Measurements from ENCODE around the gene RER1. TPM values are rescaled to one million over a fixed set of nuclear protein-coding genes. Genes with fewer than 3 reads are reported as not detected.

The RER1 gene, protein sequence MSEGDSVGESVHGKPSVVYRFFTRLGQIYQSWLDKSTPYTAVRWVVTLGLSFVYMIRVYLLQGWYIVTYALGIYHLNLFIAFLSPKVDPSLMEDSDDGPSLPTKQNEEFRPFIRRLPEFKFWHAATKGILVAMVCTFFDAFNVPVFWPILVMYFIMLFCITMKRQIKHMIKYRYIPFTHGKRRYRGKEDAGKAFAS
- total RNA-seq = 100 to 1,000 TPM; 148 to 151 TPM

GRCh38 chr1:2391041-2391930, at the start of gene RER1, which contains the start of gene MORN1:
Gene RER1 (plus strand): TSS chr1:2391841. CDS start chr1:2395791, 3,950 bp downstream.
Gene MORN1 (minus strand): TSS chr1:2391554. CDS start chr1:2391533, 21 bp downstream.
- peak; percentile 98 for ATAC-seq
- no peaks in the 10 kb centered on the region for H3K27me3 Mint-ChIP-seq (ENCODE audit: low read depth)
- CTCF ChIA-PET = interaction anchor here (0.7 to 5.8 kb wide), 6 partner anchors 10 to 346 kb away, joined by 3 to 55 read pairs (median 4); partner anchors contain the start of gene FAAP20

DNA sequence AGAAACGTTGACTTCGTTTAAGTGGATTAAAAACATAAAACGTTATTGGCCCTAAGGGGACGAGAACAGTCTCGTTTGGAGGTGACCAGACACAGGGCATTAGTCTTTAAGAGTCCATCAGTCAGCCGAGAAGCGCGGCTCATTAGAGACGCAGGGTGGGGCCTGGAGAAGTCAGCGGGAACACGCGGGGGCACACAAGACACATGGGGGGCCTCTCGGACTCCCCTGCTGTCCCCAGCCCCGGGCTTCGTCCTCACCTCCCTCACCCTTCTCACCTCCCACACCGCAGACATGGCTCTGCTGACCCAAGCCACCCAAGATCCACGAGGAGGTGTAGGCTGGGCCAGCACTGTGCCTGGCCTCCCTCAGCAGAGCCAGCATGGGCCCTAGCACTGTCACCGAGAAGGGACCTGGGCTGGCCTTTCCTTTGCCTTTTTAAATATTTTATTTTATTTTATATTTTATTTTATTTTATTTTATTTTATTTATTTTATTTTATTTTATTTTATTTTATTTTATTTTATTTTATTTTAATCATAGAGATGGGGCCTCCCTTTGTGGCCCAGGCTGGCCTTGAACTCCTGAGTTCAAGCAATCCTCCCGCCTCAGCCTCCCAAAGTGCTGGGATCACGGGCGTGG, 49.1 kb upstream of the RER1 start:
- H3K36me3 Mint-ChIP-seq (ENCODE audit: low read depth) = no peaks in the 10 kb centered on the region
- no peak overlapping the region for H3K27ac Mint-ChIP-seq
- ATAC-seq = no peak
- no peaks in the 10 kb centered on the region for H3K4me1 Mint-ChIP-seq (ENCODE audit: low read depth)
- DNase-seq = no peak
- H3K4me3 Mint-ChIP-seq = no peak overlapping the region
- no peaks in the 10 kb centered on the region for H3K9me3 Mint-ChIP-seq (ENCODE audit: insufficient read depth)
- POLR2A ChIA-PET = interaction anchor here (0.5 kb wide), 1 partner anchor 11 kb away, joined by 4 read pairs; no protein-coding TSS in a partner anchor
- H3K27me3 Mint-ChIP-seq (ENCODE audit: low read depth) = no peaks in the 10 kb centered on the region
- CTCF ChIA-PET = no interaction called here

More at GRCh38 chr1:2391041-2391930, at the start of gene RER1, which contains the start of gene MORN1:
- Mint-ChIP-seq H3K9me3 (ENCODE audit: insufficient read depth) (no peaks in the 10 kb centered on the region), H3K27ac (peak within 1 kb of the TSS; percentile 92), H3K4me3 (peak within 1 kb of the TSS; percentile 92), H3K4me1 (ENCODE audit: low read depth) (peaks cover 40% of the 10 kb centered on the region), H3K36me3 (ENCODE audit: low read depth) (peaks cover 31% of the 10 kb centered on the region)
- DNase-seq = peak; percentile 99
- POLR2A ChIA-PET = interaction anchor here (0.6 to 2.9 kb wide), 17 partner anchors 9 to 202 kb away, joined by 3 to 17 read pairs (median 4); partner anchors contain the start of genes FAAP20, PEX10 and TNFRSF14

- Mint-ChIP-seq H3K4me3 (no peak overlapping the region), H3K9me3 (ENCODE audit: insufficient read depth) (no peaks in the 10 kb centered on the region), H3K36me3 (ENCODE audit: low read depth) (no peaks in the 10 kb centered on the region), H3K27ac (no peak overlapping the region), H3K27me3 (ENCODE audit: low read depth) (no peaks in the 10 kb centered on the region), H3K4me1 (ENCODE audit: low read depth) (no peaks in the 10 kb centered on the region)
- ATAC-seq = no peak
- no peak for DNase-seq
- CTCF ChIA-PET = no interaction called here
- POLR2A ChIA-PET = no interaction called here
Measured at GRCh38 chr1:2343023-2343935, 48.4 kb upstream of the RER1 start.

DNA sequence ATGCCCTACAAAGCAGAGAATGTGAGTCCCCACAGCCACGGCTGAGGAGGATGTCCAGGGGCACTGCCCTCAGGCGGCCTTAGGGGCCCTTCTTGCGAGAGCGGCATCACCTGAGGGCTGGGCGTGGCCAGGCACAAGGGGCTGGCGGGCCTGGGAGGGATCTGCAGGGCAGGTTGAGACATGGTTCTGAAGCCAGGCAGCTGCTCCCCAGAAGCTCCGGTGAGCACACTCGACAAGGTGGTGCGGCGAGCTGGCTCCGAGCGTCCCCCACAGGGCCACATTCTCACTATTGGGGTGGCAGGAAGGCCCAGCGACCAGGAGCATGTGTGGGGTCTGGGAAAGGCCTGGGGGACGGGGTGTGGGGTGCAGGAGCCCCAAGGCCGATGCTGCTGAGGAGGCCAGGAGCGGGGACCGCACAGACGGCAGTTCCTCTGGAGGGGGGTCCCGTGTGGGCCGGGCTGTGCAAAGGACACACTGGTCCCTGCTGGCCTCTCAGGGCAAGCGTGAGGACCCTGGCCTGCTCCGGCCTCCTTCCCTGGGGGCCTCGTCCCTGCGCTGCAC, 47.4 kb upstream of the RER1 start:
- Mint-ChIP-seq H3K27ac (no peak overlapping the region), H3K9me3 (ENCODE audit: insufficient read depth) (no peaks in the 10 kb centered on the region), H3K27me3 (ENCODE audit: low read depth) (no peaks in the 10 kb centered on the region), H3K4me1 (ENCODE audit: low read depth) (no peaks in the 10 kb centered on the region), H3K4me3 (no peak overlapping the region), H3K36me3 (ENCODE audit: low read depth) (no peaks in the 10 kb centered on the region)
- POLR2A ChIA-PET = no interaction called here
- DNase-seq (no peak), ATAC-seq (no peak)
- CTCF ChIA-PET = no interaction called here

- Mint-ChIP-seq H3K27ac (no peak overlapping the region), H3K9me3 (ENCODE audit: insufficient read depth) (no peaks in the 10 kb centered on the region), H3K27me3 (ENCODE audit: low read depth) (no peaks in the 10 kb centered on the region), H3K4me1 (ENCODE audit: low read depth) (no peaks in the 10 kb centered on the region), H3K4me3 (no peak overlapping the region), H3K36me3 (ENCODE audit: low read depth) (no peaks in the 10 kb centered on the region)
- ATAC-seq = no peak
- ChIA-PET CTCF (no interaction called here), POLR2A (no interaction called here)
- no peak for DNase-seq
Measured at GRCh38 chr1:2344744-2345296, 46.8 kb upstream of the RER1 start.

GRCh38 chr1:2345297-2346075, 46.2 kb upstream of the RER1 start:
- H3K4me1 Mint-ChIP-seq (ENCODE audit: low read depth) = no peaks in the 10 kb centered on the region
- no peaks in the 10 kb centered on the region for H3K36me3 Mint-ChIP-seq (ENCODE audit: low read depth)
- ChIA-PET POLR2A (no interaction called here), CTCF (no interaction called here)
- H3K27me3 Mint-ChIP-seq (ENCODE audit: low read depth) = no peaks in the 10 kb centered on the region
- no peaks in the 10 kb centered on the region for H3K9me3 Mint-ChIP-seq (ENCODE audit: insufficient read depth)
- ATAC-seq (no peak), DNase-seq (no peak)
- no peak overlapping the region for H3K4me3 Mint-ChIP-seq
- H3K27ac Mint-ChIP-seq = no peak overlapping the region

DNA sequence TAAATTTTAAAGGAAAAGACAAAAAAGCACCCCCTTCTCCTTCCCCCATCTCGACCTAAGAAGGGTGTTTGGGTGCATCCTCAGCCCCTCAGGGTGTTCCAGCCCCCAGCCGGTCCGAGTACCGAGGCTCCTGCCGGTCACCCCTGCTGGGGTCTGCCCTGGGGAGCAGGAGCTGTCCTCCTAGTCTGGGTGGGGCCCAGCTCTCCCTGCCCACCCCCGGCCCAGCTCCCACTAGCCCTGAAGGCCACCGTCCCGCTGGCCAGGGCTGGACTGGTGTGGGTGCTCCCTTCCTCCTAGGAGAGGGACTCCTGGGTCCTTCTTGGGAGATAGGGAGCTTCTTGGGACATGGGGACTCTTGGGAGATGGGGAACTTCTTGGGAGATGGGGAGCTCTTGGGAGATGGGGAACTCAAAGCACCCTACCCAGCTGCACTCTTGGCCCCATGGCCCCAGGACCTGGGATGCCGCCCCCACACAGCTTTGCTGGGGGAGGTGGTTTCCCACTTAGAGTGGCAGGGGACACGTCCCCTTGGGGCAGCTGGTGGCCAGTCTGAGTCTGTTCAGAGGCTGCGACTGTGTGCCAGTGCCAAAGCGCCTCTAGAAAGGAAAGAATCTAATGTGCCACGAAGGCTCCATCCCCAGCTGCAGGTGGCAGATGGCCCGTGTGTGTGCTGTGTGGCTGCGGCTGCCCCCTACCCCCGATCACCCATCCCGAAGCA, 44.8 kb upstream of the RER1 start:
- Mint-ChIP-seq H3K27ac (no peak overlapping the region), H3K4me3 (no peak overlapping the region), H3K27me3 (ENCODE audit: low read depth) (no peaks in the 10 kb centered on the region), H3K36me3 (ENCODE audit: low read depth) (no peaks in the 10 kb centered on the region), H3K4me1 (ENCODE audit: low read depth) (no peaks in the 10 kb centered on the region), H3K9me3 (ENCODE audit: insufficient read depth) (no peaks in the 10 kb centered on the region)
- no peak for DNase-seq
- POLR2A ChIA-PET = no interaction called here
- CTCF ChIA-PET = interaction anchor here (0.7 kb wide), 1 partner anchor 152 kb away, joined by 3 read pairs; the partner anchor contains the start of gene FAAP20
- no peak for ATAC-seq

DNA sequence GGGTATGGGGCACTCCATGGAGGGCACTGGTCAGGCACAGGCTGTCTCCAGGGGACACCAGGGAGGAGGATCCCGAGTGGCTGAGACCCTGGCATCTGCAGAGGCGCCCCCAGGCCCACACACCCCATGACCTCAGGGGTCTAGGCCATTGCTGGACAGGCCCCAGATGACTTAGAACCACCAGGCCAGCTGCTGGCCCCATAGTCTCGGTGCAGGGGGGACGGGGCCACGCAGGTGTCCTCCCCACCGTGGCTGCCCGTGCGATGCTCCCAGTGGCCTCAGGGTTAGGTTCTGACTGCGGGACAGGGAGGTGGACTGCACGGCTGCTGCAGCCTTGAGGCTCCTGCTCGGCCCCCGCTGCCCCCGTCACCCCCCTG, 44.2 kb upstream of the RER1 start:
- no peak for DNase-seq
- no peaks in the 10 kb centered on the region for H3K4me1 Mint-ChIP-seq (ENCODE audit: low read depth)
- ChIA-PET CTCF (interaction anchor here (0.7 kb wide), 1 partner anchor 152 kb away, joined by 3 read pairs; the partner anchor contains the start of gene FAAP20), POLR2A (no interaction called here)
- no peak overlapping the region for H3K27ac Mint-ChIP-seq
- H3K27me3 Mint-ChIP-seq (ENCODE audit: low read depth) = no peaks in the 10 kb centered on the region
- no peaks in the 10 kb centered on the region for H3K36me3 Mint-ChIP-seq (ENCODE audit: low read depth)
- H3K4me3 Mint-ChIP-seq = no peak overlapping the region
- no peaks in the 10 kb centered on the region for H3K9me3 Mint-ChIP-seq (ENCODE audit: insufficient read depth)
- no peak for ATAC-seq

GRCh38 chr1:2347896-2348295, 43.7 kb upstream of the RER1 start:
- Mint-ChIP-seq H3K4me1 (ENCODE audit: low read depth) (no peaks in the 10 kb centered on the region), H3K4me3 (no peak overlapping the region), H3K27ac (no peak overlapping the region), H3K36me3 (ENCODE audit: low read depth) (no peaks in the 10 kb centered on the region), H3K27me3 (ENCODE audit: low read depth) (no peaks in the 10 kb centered on the region), H3K9me3 (ENCODE audit: insufficient read depth) (no peaks in the 10 kb centered on the region)
- CTCF ChIA-PET = no interaction called here
- POLR2A ChIA-PET = no interaction called here
- DNase-seq (no peak), ATAC-seq (no peak)
